IMR-90 (cell line): Measurements from ENCODE around the gene PAQR5. TPM values are rescaled to one million over a fixed set of nuclear protein-coding genes. Genes with fewer than 3 reads are reported as not detected.

Source experiments
- ATAC-seq: fragments of 200-7000 bp; cut with Tn5 transposase; 2 replicates; pipeline ENCODE4 v1.9.1; 2020; ENCODE audit warnings: low read depth, mild to moderate bottlenecking, moderate library complexity
- BruUV-seq: library from RNA; stranded (reverse); fragments of 400-500 nt; replicated peaks from 2 replicates; lab custom pipeline; 2021; lab: Mats Ljungman, UMichigan
- CTCF ChIA-PET: fragments of 300-600 bp; formaldehyde crosslinking; extraction: SDS; loops from one replicate; lab custom pipeline; 2021; ENCODE audit warnings: antibody characterized with exemption; lab: Yijun Ruan, JAX
- POLR2A ChIA-PET: fragments of 300-600 bp; sonication (Branson Sonifier 250); formaldehyde crosslinking; loops from one replicate; lab custom pipeline; 2022; ENCODE audit warnings: antibody characterized with exemption; ENCODE audit not compliant: unreplicated experiment; lab: Charles Lee
- DNase-seq: peaks from one replicate; pipeline ENCODE4 v3.0.0; 2013
- H2AFZ ChIP-seq: replicated peaks from 2 replicates; pipeline ENCODE3; 2013; ENCODE audit warnings: low read length, mild to moderate bottlenecking; ENCODE audit not compliant: poor library complexity
- H2AK5ac ChIP-seq: 2 replicates; pipeline ENCODE4 v1.6.1; 2013; ENCODE audit warnings: low read depth, low read length, inconsistent platforms
- H2AK9ac ChIP-seq: replicated peaks from 2 replicates; pipeline ENCODE3; 2013; ENCODE audit warnings: mild to moderate bottlenecking, low read depth, low read length, moderate library complexity; ENCODE audit not compliant: poor library complexity
- H2BK120ac ChIP-seq: 2 replicates; pipeline ENCODE4 v1.6.1; 2013; ENCODE audit warnings: low read depth, low read length, inconsistent platforms
- H2BK15ac ChIP-seq: 3 replicates; pipeline ENCODE4 v1.6.1; 2013; ENCODE audit warnings: low read depth, low read length, inconsistent platforms
- H2BK20ac ChIP-seq: 2 replicates; pipeline ENCODE4 v1.6.1; 2013; ENCODE audit warnings: low read depth, mild to moderate bottlenecking, inconsistent platforms, low read length, moderate library complexity
- H2BK5ac ChIP-seq: 2 replicates; pipeline ENCODE4 v1.6.1; 2013; ENCODE audit warnings: mild to moderate bottlenecking, low read depth, low read length, inconsistent platforms; ENCODE audit not compliant: poor library complexity, severe bottlenecking
- H3K14ac ChIP-seq: replicated peaks from 2 replicates; pipeline ENCODE4 v1.6.1; 2013; ENCODE audit warnings: low read depth, low read length, inconsistent platforms
- H3K18ac ChIP-seq: 2 replicates; pipeline ENCODE4 v1.6.1; 2013; ENCODE audit warnings: low read depth, low read length, control low read depth
- H3K23ac ChIP-seq: 2 replicates; pipeline ENCODE4 v1.6.1; 2013; ENCODE audit warnings: low read depth, low read length, inconsistent platforms
- H3K27ac ChIP-seq: 2 replicates; pipeline ENCODE4 v1.5.1; 2013; ENCODE audit warnings: mild to moderate bottlenecking, control low read depth, low read length; ENCODE audit not compliant: insufficient read depth
- H3K27me3 ChIP-seq: 2 replicates; pipeline ENCODE4 v1.6.1; 2013; ENCODE audit warnings: low read length; ENCODE audit not compliant: control insufficient read depth, insufficient read depth
- H3K36me3 ChIP-seq: 2 replicates; pipeline ENCODE4 v1.6.1; 2013; ENCODE audit warnings: low read length, mixed read lengths; ENCODE audit not compliant: control insufficient read depth, insufficient read depth
- H3K4ac ChIP-seq: 2 replicates; pipeline ENCODE4 v1.6.1; 2013; ENCODE audit warnings: low read depth, low read length, inconsistent platforms
- H3K4me1 ChIP-seq: 2 replicates; pipeline ENCODE4 v1.6.1; 2013; ENCODE audit warnings: low read length, mixed read lengths; ENCODE audit not compliant: control insufficient read depth, insufficient read depth
- H3K4me2 ChIP-seq: 2 replicates; pipeline ENCODE4 v1.6.1; 2013; ENCODE audit warnings: low read depth, mild to moderate bottlenecking, control low read depth, low read length, moderate library complexity
- H3K4me3 ChIP-seq: 2 replicates; pipeline ENCODE4 v1.5.1; 2013; ENCODE audit warnings: low read depth, mild to moderate bottlenecking, control low read depth, low read length, moderate library complexity; ENCODE audit not compliant: insufficient read depth
- H3K56ac ChIP-seq: 2 replicates; pipeline ENCODE4 v1.6.1; 2013; ENCODE audit warnings: low read length, inconsistent platforms; ENCODE audit not compliant: insufficient read depth; ENCODE audit errors: extremely low read depth
- H3K79me1 ChIP-seq, 2 experiments: 2 replicates each; pipeline ENCODE4 v1.6.1; 2013; ENCODE audit warnings: low read length in 2 of 2, inconsistent platforms in 1 of 2, low read depth in 1 of 2
- H3K9ac ChIP-seq: 2 replicates; pipeline ENCODE4 v1.6.1; 2013; ENCODE audit warnings: low read depth, low read length, control low read depth
- H3K9me1 ChIP-seq: 2 replicates; pipeline ENCODE4 v1.6.1; 2013; ENCODE audit warnings: low read length, inconsistent platforms; ENCODE audit not compliant: insufficient read depth
- H3K9me3 ChIP-seq: 2 replicates; pipeline ENCODE4 v1.6.1; 2013; ENCODE audit warnings: low read length; ENCODE audit not compliant: control insufficient read depth, insufficient read depth
- H4K20me1 ChIP-seq: 2 replicates; pipeline ENCODE4 v1.6.1; 2013; ENCODE audit warnings: low read length, inconsistent platforms; ENCODE audit not compliant: insufficient read depth
- H4K5ac ChIP-seq: 2 replicates; pipeline ENCODE4 v1.6.1; 2013; ENCODE audit warnings: mild to moderate bottlenecking, low read depth, low read length, control low read depth
- H4K8ac ChIP-seq, 2 experiments: 2 replicates each; pipeline ENCODE4 v1.6.1; 2013; ENCODE audit warnings: low read depth in 2 of 2, low read length in 2 of 2, control low read depth in 1 of 2, inconsistent platforms in 1 of 2
- H4K91ac ChIP-seq: 2 replicates; pipeline ENCODE4 v1.6.1; 2013; ENCODE audit warnings: low read depth, low read length, inconsistent platforms; ENCODE audit not compliant: insufficient read depth
- BHLHE40 ChIP-seq: fragments of 150-350 bp; IDR thresholded peaks from 2 replicates; pipeline ENCODE4 v1.6.1; 2016; ENCODE audit warnings: mild to moderate bottlenecking, low read depth, low read length
- CEBPB ChIP-seq: IDR thresholded peaks from 2 replicates; pipeline ENCODE4 v1.6.1; 2012; ENCODE audit warnings: low read depth, low read length, improper control_type of control experiment
- CHD1 ChIP-seq: IDR thresholded peaks from 2 replicates; pipeline ENCODE4 v1.6.1; 2012; ENCODE audit warnings: low read depth, low read length, improper control_type of control experiment
- ELK1 ChIP-seq: fragments of 150-350 bp; IDR thresholded peaks from 2 replicates; pipeline ENCODE4 v1.6.1; 2016; ENCODE audit warnings: low read depth, mild to moderate bottlenecking, low read length, moderate library complexity, borderline replicate concordance
- FOS ChIP-seq: fragments of 150-350 bp; IDR thresholded peaks from 2 replicates; pipeline ENCODE4 v1.6.1; 2016; ENCODE audit warnings: low read depth, low read length
- MAZ ChIP-seq: IDR thresholded peaks from 2 replicates; pipeline ENCODE4 v1.6.1; 2012; ENCODE audit warnings: low read depth, mild to moderate bottlenecking, low read length, improper control_type of control experiment, moderate library complexity, borderline replicate concordance
- MXI1 ChIP-seq: IDR thresholded peaks from 2 replicates; pipeline ENCODE4 v1.6.1; 2012; ENCODE audit warnings: low read depth, mild to moderate bottlenecking, low read length, moderate library complexity, borderline replicate concordance
- NFE2L2 ChIP-seq: fragments of 150-350 bp; IDR thresholded peaks from 2 replicates; pipeline ENCODE4 v1.6.1; 2016; ENCODE audit warnings: low read depth, mild to moderate bottlenecking, low read length
- POLR2A ChIP-seq: IDR thresholded peaks from 2 replicates; pipeline ENCODE4 v1.6.1; 2012; ENCODE audit warnings: mild to moderate bottlenecking, low read depth, low read length
- RAD21 ChIP-seq: IDR thresholded peaks from 2 replicates; pipeline ENCODE4 v1.6.1; 2012; ENCODE audit warnings: low read length, improper control_type of control experiment
- RCOR1 ChIP-seq: IDR thresholded peaks from 2 replicates; pipeline ENCODE4 v1.6.1; 2012; ENCODE audit warnings: mild to moderate bottlenecking, low read length, improper control_type of control experiment; ENCODE audit not compliant: insufficient replicate concordance
- RFX5 ChIP-seq: IDR thresholded peaks from 2 replicates; pipeline ENCODE4 v1.8.0; 2012; ENCODE audit warnings: low read depth, mild to moderate bottlenecking, low read length, moderate library complexity
- SMC3 ChIP-seq: fragments of 150-350 bp; IDR thresholded peaks from 2 replicates; pipeline ENCODE4 v1.6.1; 2016; ENCODE audit warnings: low read depth, mild to moderate bottlenecking, antibody characterized with exemption, low read length, moderate library complexity
- WGBS, 2 experiments: methylation state at CpG; one replicate each; pipeline versions ENCODE4 v1.1.5 to v1.1.7; 2013; ENCODE audit warnings: missing lambda C conversion rate in 2 of 2; ENCODE audit not compliant: insufficient read length in 1 of 2; ENCODE audit errors: extremely low coverage in 2 of 2; 5-methylcytosine and 5-hydroxymethylcytosine counted together
- dilution Hi-C: fragments of 300-500 bp; cut with HindIII; formaldehyde crosslinking; loops from one replicate; pipeline ENCODE4 v1.14.3; 2018; ENCODE audit warnings: low sequenced_read_pairs; ENCODE audit not compliant: unreplicated experiment
- in situ Hi-C: fragments of 300-500 bp; cut with MboI; formaldehyde crosslinking; loops from 3 replicates; pipeline ENCODE4 v1.14.3; 2019; ENCODE audit warnings: low sequenced_read_pairs, inconsistent platforms, mixed read lengths
- intact Hi-C: fragments of 100-400 bp; cut with micrococcal nuclease; formaldehyde crosslinking; loops from 2 replicates; pipeline ENCODE4 v1.10.0; 2022
- polyA plus RNA-seq, 3 experiments: library from polyadenylated mRNA; depleted of rRNA; stranded (reverse); fragments of >200 nt; gene quantifications; 2 replicates each; pipeline ENCODE4 v1.2.3, GENCODE V29; 2012; ENCODE audit warnings: low replicate concordance in 1 of 3
- total RNA-seq: library from RNA; depleted of rRNA; stranded (reverse); fragments of >200 nt; gene quantifications from 2 replicates; pipeline ENCODE4 v1.2.3, GENCODE V29; 2012
- TF ChIP-seq, protein P1 (sequence below): fragments of 150-350 bp; IDR thresholded peaks from 2 replicates; pipeline ENCODE4 v1.6.1; 2017; ENCODE audit warnings: mild to moderate bottlenecking, antibody characterized with exemption, low read length, low read depth

The PAQR5 gene
- total and polyA plus RNA-seq, 2 of the 4 experiments (the other 2 are of a cell fraction) = 2.3 to 2.7 TPM

DNA sequence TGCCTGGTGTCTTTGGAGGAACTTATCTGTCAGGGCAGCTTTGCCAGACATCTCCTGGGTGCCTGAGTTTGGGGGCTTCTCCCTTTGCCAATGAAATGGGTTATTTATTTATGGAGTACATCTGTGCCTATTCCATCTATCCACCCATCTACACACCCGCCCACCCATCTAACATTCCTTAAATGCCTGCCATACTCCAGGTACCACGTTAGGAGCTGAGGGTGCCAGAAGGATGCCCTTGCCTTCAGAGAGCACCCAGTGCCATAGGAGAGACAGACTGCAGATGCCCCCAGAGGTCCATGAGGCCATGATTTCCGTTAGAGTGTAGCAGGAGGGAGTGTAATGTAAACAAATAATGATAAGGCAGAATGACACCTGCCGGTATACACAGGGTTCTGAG is 93.6 kb downstream of the PAQR5 start:
- Histone ChIP-seq H3K4me3 (no peak overlapping the region), H4K8ac (no peak overlapping the region), H4K5ac (no peak overlapping the region), H2AK5ac (no peak overlapping the region), H2AK9ac (no peak overlapping the region), H2BK20ac (no peak overlapping the region), H2BK5ac (no peak overlapping the region), H3K36me3 (peaks cover 8% of the 10 kb centered on the region), H3K27me3 (no peaks in the 10 kb centered on the region), H3K18ac (no peak overlapping the region), H3K4me2 (no peak overlapping the region), H3K4ac (no peak overlapping the region), H4K20me1 (peaks cover 14% of the 10 kb centered on the region), H3K9me1 (peaks cover 39% of the 10 kb centered on the region), H3K9ac (no peak overlapping the region), H2AFZ (no peak overlapping the region), H3K56ac (no peak overlapping the region), H3K79me1 (peaks cover 4 to 57% of the 10 kb centered on the region in 2 experiments; a peak in 3 of 4 replicates), H3K9me3 (no peaks in the 10 kb centered on the region), H4K91ac (no peak overlapping the region), H3K27ac (no peak overlapping the region), H3K14ac (no peak overlapping the region), H3K23ac (no peak overlapping the region), H3K4me1 (peaks cover 8% of the 10 kb centered on the region), H2BK120ac (no peak overlapping the region), H2BK15ac (no peak overlapping the region)
- intact Hi-C loops = loop anchor here (5.0 kb wide), 1 partner anchor 165 kb away; no protein-coding TSS in a partner anchor
- POLR2A ChIA-PET = no interaction called here
- TF ChIP-seq SMC3 (no peak), MXI1 (no peak), POLR2A (no peak), NFE2L2 (no peak), RCOR1 (no peak), CHD1 (no peak), ELK1 (no peak), CEBPB (no peak), RFX5 (no peak), FOS (no peak), BHLHE40 (no peak), MAZ (no peak), RAD21 (no peak)
- TF ChIP-seq, protein P1, sequence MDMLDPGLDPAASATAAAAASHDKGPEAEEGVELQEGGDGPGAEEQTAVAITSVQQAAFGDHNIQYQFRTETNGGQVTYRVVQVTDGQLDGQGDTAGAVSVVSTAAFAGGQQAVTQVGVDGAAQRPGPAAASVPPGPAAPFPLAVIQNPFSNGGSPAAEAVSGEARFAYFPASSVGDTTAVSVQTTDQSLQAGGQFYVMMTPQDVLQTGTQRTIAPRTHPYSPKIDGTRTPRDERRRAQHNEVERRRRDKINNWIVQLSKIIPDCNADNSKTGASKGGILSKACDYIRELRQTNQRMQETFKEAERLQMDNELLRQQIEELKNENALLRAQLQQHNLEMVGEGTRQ = no peak
- DNase-seq (no peak), ATAC-seq (no peak)
- no TSS peak for BruUV-seq
- in situ Hi-C loops = no loop called here
- 43% methylated on average over 2 of the region's 4 CpGs; no CpG with 5 or more reads in 1 of the 2 experiments for WGBS, 2 experiments
- CTCF ChIA-PET = interaction anchor here (0.6 kb wide), 1 partner anchor 382 kb away, joined by 4 read pairs; no protein-coding TSS in a partner anchor
- dilution Hi-C loops = no loop called here
